ENCODE results near the gene BRAT1.
"Not testable (repeated sequence)": the region's sequence is repeated elsewhere in the genome, so short reads cannot be mapped to it uniquely, and the experiment has no call there.

The BRAT1 gene

GRCh38 chr7:2555121-2556052, at the start of gene BRAT1:
TSS of gene BRAT1 (minus strand) at chr7:2555524. CDS start at chr7:2554431, 1,093 bp downstream.
- peak; percentile 89 to 91 for DNase-seq (ENCODE audit: low read depth in 2 of 2)

DNA sequence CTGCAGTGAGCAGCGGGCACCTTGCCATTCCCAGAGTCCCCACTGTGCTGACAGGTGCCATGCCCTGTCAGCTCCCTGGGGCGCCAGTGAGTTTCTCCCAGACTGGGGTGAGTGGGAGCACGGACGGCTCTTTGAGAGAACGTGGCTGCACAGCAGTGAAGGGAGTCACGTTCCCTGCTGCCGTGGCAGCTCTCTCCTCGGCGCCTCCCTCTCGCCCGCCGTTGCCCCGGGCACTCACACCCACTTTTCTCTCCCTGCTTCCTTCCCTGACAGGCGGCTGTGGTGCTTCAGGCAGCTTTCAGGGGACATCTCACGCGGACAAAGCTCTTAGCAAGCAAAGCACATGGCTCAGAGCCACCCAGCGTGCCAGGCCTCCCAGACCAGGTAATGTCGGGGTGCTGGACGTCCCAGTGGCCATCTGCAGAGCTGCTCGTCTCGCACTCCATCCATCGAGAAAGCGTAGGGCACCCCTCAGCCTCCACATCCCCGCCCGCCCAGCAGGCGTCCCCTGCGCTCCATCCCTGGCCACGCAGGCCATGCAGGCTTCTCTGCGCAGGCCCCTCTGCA, 49.4 kb upstream of the BRAT1 start:
- DNase-seq (ENCODE audit: low read depth in 2 of 2) = no peak

- no peak for DNase-seq (ENCODE audit: low read depth in 2 of 2)
These were observed 48.0 kb upstream of the BRAT1 start for GRCh38 chr7:2603044-2603965.

DNA sequence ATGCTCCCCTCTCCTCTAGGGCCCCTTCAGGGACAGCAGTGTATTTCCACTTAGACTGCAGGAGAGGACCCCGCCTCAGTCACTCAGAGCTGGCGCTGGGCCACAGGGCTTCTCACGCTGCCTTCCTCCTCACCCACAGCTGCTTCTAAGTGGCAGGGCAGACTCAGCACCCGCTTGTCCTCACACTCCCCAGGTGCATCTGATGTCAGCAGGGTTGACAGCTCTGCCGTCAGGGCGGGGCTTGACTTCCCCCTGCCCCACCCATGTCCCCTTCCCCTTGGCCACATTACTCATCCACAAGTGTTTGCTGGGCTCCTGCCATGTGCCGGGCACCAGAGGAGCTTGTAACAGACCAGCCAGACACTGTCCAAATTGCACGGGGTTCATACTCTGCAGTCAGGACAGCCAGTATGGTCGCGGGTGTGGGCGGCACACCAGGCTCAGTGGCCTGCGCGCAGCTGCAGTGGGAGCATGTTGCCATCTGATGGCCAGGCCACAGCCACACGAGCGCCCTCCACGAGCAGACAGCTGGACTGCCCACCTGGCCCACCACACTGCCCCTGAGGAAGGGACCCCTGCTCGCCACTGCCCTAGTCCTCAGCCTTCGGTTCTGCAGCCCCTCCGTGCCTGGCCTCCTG, 47.2 kb upstream of the BRAT1 start:
- DNase-seq (ENCODE audit: low read depth in 2 of 2) = no peak

DNA sequence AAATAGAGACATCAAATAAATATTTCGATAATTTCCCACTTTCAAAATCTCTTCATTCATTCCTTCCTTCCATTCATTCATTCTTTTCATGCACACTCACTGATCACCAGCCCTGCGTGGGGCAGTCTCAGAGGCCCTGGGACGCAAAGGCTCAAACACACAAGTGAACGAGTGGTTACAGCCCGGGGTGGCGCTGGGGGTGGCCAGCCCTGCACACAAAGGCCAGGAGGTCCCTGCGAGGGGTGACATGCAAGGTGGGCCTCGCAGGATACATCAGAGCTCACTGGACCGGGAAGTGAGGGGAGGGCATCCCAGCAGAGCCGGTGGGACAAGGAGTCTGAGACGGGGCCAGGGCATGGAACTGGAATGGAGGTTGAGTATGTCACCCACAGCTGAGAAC, 46.6 kb upstream of the BRAT1 start:
- no peak for DNase-seq (ENCODE audit: low read depth in 2 of 2)

DNA sequence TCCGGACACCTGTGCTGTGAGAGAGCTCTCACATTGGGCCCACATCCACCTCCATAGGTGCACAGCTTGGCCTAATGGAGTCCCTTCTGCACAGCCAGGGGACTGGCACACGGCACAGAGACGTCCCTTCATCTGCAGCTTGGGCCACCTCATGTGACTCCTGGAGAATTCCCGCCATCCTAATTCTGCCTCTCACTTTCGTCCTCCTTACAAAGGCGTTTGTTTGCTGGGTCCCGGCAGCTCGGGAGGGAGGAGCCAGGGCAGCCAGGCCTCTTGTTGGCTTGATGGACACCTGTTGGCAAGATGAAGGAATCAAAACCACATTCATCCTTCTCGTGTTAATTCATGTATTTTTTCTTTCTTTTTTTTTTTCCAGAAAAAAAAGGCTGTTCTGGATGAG, 45.7 kb upstream of the BRAT1 start:
- no peak for DNase-seq (ENCODE audit: low read depth in 2 of 2)

DNA sequence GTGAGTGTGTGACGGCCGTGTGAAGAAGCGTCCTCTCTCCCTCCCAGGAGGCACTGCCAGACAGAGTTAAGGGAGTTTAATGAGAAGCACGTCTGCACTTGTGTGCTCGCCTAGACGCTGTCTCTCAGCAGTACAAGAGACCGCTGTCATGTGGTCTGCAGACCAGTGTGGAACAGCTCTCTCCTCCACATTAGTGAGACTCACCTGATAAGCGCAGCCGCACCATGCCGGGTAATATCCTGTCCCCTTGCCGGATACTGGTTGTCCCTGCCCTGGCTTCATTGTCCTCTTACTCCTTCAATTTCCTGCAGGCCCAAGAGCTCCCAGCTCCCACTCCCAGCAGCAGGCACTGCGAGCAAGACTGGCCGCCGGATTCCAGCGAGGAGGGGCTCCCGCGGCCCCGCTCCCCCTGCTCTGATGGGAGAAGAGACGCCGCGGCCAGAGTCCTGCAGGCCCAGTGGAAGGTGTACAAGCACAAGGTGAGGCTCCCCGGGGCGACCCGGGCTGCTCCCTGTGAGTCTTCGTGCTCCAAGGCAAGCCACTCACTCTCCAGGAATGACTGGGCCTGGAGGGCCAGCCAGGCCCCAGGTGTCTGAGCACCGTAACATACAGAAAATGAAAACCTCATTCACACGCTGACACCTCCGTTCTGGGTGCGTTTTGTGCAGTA, 43.0 kb upstream of the BRAT1 start:
- DNase-seq (ENCODE audit: low read depth in 2 of 2) = no peak

DNA sequence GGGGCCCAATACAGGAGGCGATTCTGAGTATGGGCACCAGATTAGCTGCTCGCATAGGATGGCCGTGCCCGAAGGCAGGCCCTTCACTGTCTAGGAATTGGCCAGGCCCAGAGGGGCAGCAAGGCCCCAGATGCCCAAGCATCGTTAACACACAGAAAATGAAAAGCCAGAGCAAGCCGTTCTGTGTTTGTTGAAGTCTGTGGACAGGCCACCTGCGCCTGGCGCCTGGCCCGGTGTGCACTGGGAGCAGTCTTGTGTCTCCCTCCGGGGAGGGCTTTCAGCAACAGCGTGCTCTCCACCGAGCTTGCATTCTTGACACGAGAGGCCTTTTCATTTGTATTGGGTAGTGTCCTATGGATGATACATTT, 41.9 kb upstream of the BRAT1 start:
- DNase-seq (ENCODE audit: low read depth in 2 of 2) = no peak

GRCh38 chr7:2596464-2597272, 41.3 kb upstream of the BRAT1 start:
- no peak for DNase-seq (ENCODE audit: low read depth in 2 of 2)

- no peak for DNase-seq (ENCODE audit: low read depth in 2 of 2)
These were observed 40.0 kb upstream of the BRAT1 start for GRCh38 chr7:2595258-2595860.

DNA sequence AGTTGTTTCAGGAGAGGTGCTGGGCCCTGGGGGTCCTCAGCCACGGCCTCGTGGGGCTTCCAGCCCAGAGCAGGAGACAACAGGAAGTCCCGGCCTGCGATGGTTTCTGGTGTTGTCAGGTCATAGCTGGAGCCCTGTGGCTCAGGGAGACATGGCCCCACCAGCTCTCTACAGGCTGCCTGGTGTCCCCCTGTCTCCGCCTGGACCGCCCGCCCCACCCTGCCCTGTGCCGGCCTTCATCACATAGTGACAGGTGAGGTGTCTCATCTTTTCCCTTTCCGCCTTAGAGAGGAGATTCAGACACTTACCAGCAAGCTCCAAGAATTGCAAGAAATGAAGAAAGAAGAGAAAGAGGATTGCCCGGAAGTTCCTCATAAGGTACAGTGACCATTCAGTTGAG, 39.3 kb upstream of the BRAT1 start:
- DNase-seq (ENCODE audit: low read depth in 2 of 2) = no peak

GRCh38 chr7:2593036-2593727, 37.9 kb upstream of the BRAT1 start:
- no peak for DNase-seq (ENCODE audit: low read depth in 2 of 2)

DNA sequence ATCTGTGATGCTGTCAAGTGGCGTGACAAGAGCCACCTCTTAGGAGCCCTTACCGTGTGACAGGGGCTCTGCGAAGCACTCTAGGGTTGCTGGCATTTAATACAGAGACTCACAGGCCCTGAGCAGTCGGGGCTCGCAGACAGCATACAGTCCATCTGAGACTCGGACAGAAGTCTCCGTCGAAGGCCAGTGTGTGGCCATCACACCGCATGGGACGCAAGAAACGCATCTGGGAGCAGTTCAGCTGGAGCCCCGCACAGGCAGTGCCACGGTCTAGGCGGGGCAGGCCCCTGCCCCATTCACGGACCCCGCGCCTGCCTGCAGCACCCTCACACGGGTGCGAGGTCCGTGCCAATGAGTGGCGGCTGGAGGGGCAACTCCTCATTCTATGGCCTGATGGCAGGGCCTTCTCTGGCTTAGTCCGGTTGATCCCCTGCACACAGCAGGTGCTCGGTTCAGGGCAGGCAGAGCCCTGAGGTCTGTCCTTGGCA, 37.1 kb upstream of the BRAT1 start:
- DNase-seq (ENCODE audit: low read depth in 2 of 2) = no peak

GRCh38 chr7:2589941-2590340, 34.6 kb upstream of the BRAT1 start:
- not testable (repeated sequence) for DNase-seq (ENCODE audit: low read depth in 2 of 2)

DNA sequence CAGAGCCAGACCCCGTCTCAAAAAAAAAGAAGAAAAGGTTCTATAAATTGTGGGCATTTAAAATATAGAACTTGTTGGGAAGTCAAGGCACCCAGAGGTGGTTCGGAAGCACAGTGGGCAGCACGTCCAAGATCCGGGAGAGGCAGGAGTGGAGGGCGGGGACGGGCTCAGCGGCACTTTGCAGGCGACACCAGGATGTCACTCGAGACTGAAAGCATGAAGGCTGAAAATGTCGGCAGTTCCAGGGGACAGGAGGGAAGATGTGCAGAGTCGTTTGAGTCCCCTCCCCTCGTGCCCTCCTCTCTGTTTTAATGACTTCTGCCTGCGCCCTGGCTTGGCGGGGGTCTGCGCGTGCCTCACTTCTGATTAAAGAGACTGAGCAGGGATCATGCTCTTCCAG, 34.0 kb upstream of the BRAT1 start:
- DNase-seq (ENCODE audit: low read depth in 2 of 2) = no peak

DNA sequence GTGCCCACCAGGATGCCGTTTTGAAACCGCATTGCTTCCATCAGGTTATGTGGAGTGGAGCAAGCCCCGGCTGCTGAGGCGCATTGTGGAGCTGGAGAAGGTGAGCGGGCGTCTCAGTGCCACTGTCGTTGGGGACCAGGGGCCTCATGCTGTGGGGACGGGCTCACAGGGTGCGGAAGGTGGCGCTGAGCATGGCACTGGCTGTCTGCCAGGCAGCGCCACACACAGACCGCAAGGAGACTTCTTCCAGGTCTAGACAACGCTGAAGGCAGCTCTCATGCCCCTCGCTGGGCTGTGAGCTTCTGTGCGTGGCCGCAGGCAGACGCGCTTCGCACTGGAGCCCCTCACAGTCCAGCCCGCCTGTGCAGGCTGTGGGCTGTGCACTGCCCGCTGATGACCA, 32.5 kb upstream of the BRAT1 start:
- DNase-seq (ENCODE audit: low read depth in 2 of 2) = no peak

DNA sequence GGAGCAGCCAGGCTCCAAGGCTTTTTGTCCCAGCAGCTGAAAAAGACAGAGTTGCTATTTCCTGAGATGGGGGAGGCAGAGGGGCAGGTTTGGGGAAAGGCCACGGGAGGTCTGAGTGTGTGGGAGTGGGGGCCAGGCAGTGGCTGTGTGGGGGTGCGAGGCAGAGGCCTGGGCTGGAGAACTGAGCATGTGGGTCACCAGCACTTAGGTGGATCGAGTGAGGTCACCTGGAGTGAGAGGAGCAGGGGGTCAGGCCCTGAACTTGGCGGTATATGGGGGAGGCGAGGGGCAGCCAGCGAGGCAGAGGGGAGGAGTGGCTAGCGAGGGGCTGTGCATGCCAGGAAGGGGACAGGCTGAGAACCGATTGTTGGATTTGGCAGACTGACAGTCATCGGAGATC, 31.8 kb upstream of the BRAT1 start:
- no peak for DNase-seq (ENCODE audit: low read depth in 2 of 2)

- no peak for DNase-seq (ENCODE audit: low read depth in 2 of 2)
These were observed 31.1 kb upstream of the BRAT1 start for GRCh38 chr7:2586326-2587020.

- no peak for DNase-seq (ENCODE audit: low read depth in 2 of 2)
These were observed 30.1 kb upstream of the BRAT1 start for GRCh38 chr7:2585446-2585845.

Measured in stimulated activated CD8-positive, alpha-beta memory T cell treated with anti-CD3 and anti-CD28 coated beads, Interleukin-7, amount 100 ng/mL, for 1 hour (primary cell).